ENCODE measurements around the gene MAD1L1. TPM values are rescaled to one million over a fixed set of nuclear protein-coding genes. Genes with fewer than 3 reads are reported as not detected.

Gene MAD1L1
- total RNA-seq, 1 donor from 2014 or later = 112 TPM

- intact Hi-C loops (cut with micrococcal nuclease) = loop anchor here (10.0 kb wide), 1 partner anchor 184 kb away; no protein-coding TSS in a partner anchor
Measured at GRCh38 chr7:2108501-2109250, 124.1 kb downstream of the MAD1L1 start.

- intact Hi-C loops (cut with micrococcal nuclease) = loop anchor here (10.0 kb wide), 1 partner anchor 183 kb away; no protein-coding TSS in a partner anchor
Measured at GRCh38 chr7:2108071-2108455, 124.7 kb downstream of the MAD1L1 start.

GRCh38 chr7:2107386-2108070 is 125.2 kb downstream of the MAD1L1 start:
- intact Hi-C loops (cut with micrococcal nuclease) = loop anchor here (10.0 kb wide), 1 partner anchor 183 kb away; no protein-coding TSS in a partner anchor

GRCh38 chr7:2106924-2107323 is 125.8 kb downstream of the MAD1L1 start:
- intact Hi-C loops (cut with micrococcal nuclease) = loop anchor here (10.0 kb wide), 1 partner anchor 182 kb away; no protein-coding TSS in a partner anchor

DNA sequence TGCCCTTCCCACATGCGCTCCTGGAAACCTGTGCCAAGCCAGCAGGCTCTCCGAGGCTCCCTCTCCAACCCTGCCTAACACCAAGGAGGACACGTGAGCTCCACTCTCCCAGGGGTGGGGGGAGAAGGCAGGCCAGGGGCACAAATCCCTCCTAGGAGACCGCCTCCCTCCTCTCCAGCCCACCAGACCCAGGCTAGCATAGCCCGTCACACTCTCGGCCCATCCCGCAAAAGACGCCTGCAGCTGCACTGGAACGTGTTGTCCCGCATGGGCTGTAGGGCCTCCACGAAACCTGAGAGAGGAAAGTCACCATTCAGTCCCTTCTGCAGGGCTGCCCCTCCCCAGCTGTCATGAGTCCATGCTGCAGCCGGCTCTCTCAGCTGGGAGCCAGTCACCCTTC is 126.3 kb downstream of the MAD1L1 start:
- intact Hi-C loops (cut with micrococcal nuclease) = loop anchor here (10.0 kb wide), 1 partner anchor 182 kb away; no protein-coding TSS in a partner anchor

GRCh38 chr7:2105917-2106316 is 126.8 kb downstream of the MAD1L1 start:
- intact Hi-C loops (cut with micrococcal nuclease) = loop anchor here (2.0 to 10.0 kb wide), 2 partner anchors 15 to 181 kb away; no protein-coding TSS in a partner anchor

- intact Hi-C loops (cut with micrococcal nuclease) = loop anchor here (2.0 to 10.0 kb wide), 2 partner anchors 16 to 180 kb away; no protein-coding TSS in a partner anchor
Measured at GRCh38 chr7:2105280-2105679, 127.5 kb downstream of the MAD1L1 start.

GRCh38 chr7:2104716-2105115 is 128.0 kb downstream of the MAD1L1 start:
- intact Hi-C loops (cut with micrococcal nuclease) = loop anchor here (1.0 to 10.0 kb wide), 3 partner anchors 16 to 244 kb away; no protein-coding TSS in a partner anchor

DNA sequence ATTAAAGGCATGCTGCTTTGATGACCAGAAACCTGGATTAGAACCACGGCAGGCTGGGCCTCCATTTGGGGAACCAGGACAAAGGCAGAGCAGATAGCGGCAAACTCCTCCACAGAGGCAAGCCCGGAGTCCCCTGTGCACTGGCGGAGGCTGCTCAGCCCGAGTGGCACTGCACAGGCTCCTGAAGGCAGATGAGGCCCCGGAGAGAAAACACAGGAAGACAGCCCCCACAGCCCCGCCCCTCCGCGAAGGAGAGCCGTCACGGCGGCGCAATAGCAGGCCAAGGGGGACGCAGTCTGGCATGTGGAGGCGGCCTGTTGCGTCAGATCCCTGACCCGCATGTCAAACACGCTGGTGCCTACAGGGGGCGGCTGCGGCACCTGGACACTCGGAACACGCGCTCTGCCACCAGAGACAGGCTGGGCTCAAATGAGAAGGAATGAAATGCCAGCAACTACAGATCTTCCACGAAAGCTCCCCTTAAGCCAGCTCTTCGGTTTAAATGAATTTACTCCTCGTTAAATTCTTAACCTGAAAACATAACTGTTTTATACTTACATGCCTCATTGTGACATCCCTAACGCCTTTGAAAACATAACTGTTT is 128.5 kb downstream of the MAD1L1 start:
- intact Hi-C loops (cut with micrococcal nuclease) = loop anchor here (1.0 to 10.0 kb wide), 3 partner anchors 17 to 244 kb away; no protein-coding TSS in a partner anchor

DNA sequence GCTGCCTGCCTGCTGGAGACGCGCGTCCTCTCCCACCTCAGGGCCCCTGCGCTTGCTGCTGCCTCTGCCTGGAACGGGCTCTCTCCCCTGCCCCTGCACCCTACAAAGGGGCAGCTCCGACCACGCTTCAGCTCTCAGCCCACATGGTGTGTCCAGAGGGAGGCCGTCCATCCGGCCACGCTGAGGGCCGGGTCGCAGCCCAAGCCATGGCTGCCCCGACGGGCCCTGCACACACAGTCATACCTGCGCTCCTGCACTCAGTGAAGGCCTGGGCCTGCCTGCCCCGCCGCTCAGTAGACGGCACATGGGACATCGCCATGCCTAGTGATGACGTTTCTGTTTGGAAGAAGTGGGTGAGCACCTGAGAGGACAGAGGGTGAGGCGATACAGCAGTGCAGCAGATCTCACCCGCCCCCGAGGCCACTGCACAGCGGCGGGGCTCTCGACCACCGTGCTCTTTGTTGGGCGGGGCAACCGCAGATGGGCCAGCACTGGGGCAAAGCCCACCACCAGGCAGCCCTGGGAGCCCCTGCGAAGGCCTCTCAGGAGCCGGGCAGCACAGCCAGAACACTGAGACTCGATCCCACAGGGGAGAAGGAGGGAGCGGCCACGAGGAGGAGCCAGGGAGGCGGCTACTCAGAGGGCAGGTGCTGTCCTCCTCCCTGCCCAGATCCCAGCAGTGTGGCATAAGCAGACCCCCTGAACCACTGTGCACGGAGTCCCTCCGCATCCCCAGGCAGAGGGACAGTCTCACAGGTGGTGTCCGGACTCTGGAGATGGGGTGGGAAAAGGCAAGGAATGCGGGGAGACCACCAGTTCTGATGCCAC is 129.5 kb downstream of the MAD1L1 start:
- intact Hi-C loops (cut with micrococcal nuclease) = loop anchor here (10.0 kb wide), 1 partner anchor 178 kb away; no protein-coding TSS in a partner anchor

- intact Hi-C loops (cut with micrococcal nuclease) = loop anchor here (10.0 kb wide), 1 partner anchor 178 kb away; no protein-coding TSS in a partner anchor
Measured at GRCh38 chr7:2102375-2102723, 130.4 kb downstream of the MAD1L1 start.

GRCh38 chr7:2101630-2102374 is 130.9 kb downstream of the MAD1L1 start:
- intact Hi-C loops (cut with micrococcal nuclease) = loop anchor here (10.0 kb wide), 1 partner anchor 177 kb away; no protein-coding TSS in a partner anchor

- intact Hi-C loops (cut with micrococcal nuclease) = loop anchor here (10.0 kb wide), 1 partner anchor 176 kb away; no protein-coding TSS in a partner anchor
Measured at GRCh38 chr7:2100278-2101208, 132.2 kb downstream of the MAD1L1 start.

DNA sequence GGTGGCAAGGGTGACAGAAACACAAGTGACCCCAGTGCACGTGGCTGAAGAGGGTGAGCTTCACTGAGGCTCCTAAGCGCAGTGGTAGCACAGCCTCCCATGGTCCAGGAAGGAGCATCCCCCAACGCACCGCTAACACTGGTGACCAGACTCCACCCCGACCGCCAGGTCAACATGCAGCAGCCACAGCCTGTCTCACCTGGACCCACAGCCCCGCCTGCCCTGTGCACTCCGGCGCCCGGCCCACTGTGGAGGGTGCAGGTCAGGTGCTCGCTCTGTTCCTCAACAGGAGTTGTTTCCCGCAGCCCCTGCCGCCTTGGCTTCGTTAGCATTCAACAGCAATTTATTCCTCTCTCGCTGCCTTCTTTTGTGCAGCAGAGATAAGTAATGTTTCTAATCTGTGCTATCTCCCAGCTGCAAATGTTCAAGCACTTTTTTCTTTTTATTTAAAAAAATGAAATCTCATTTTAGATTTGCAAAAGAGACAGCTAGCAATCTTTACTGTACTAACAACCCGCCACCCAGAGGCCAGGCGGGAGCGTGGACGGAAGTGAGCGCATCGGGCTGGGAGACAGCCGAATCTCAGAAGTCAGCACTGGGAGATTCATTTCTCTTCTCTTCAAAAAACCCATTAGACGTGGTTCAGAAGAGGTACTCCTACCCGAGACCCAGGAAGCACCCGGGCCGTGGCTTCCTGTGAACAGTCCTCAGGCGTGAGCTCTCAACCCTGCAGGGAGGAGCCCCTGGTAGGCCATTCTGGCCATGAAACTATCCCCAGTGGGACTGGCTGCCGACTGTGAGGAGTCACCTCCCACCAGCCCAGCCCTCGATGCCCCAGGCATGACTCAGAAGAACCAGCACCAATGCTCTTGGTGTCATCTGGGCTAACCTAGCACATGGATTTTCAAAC is 133.4 kb downstream of the MAD1L1 start:
- intact Hi-C loops (cut with micrococcal nuclease) = no loop called here

GRCh38 chr7:2098496-2098895 is 134.2 kb downstream of the MAD1L1 start:
- intact Hi-C loops (cut with micrococcal nuclease) = no loop called here

- intact Hi-C loops (cut with micrococcal nuclease) = no loop called here
Measured at GRCh38 chr7:2098056-2098455, 134.7 kb downstream of the MAD1L1 start.

DNA sequence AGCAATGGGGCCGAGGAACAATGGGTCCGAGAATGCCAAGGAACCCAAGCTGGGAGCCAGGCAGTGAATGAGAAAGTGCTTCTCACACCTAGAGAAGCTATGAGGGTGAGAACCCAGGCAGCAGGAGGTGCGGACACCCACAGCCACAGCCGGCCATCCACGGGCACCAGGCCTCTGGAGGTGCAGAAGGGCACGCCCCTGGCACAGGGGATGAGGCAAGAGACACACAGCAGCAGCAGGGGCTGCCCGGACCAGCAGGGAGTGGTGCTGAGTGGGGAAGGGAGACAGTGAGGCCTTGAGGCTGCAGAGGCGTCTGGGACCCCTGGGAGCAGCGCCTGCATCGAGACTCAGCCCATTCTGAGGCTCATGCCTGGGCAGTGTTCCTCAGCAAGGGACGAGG is 135.3 kb downstream of the MAD1L1 start:
- intact Hi-C loops (cut with micrococcal nuclease) = no loop called here

All from T-helper 1 cell treated with Interleukin-12 subunit alpha and Interleukin-12 subunit beta and Interleukin-4 antibody, amounts not matched to agents 30 ng/mL and 1 ng/mL, for 36 hours (primary cell).